AG09309 (cell line): ENCODE data around the gene SHKBP1.
A peak's percentile ranks its signal among the peaks of the same experiment; 100 is the strongest.

ENCODE experiments used
- DNase-seq: peaks from one replicate; pipeline ENCODE4 v3.0.0-alpha.2; 2010; ENCODE audit warnings: low read depth
- H3K4me3 ChIP-seq: 2 replicates; pipeline ENCODE4 v1.5.1; 2011; ENCODE audit warnings: mild to moderate bottlenecking, low read depth, low read length, moderate library complexity; ENCODE audit not compliant: control insufficient read depth
- TF ChIP-seq, protein P1 (sequence below): IDR thresholded peaks from 2 replicates; pipeline ENCODE4 v1.5.1; 2011; ENCODE audit warnings: mild to moderate bottlenecking, low read depth, low read length, inconsistent platforms; ENCODE audit not compliant: insufficient read depth, control insufficient read depth; ENCODE audit errors: missing control alignments

The SHKBP1 gene, protein sequence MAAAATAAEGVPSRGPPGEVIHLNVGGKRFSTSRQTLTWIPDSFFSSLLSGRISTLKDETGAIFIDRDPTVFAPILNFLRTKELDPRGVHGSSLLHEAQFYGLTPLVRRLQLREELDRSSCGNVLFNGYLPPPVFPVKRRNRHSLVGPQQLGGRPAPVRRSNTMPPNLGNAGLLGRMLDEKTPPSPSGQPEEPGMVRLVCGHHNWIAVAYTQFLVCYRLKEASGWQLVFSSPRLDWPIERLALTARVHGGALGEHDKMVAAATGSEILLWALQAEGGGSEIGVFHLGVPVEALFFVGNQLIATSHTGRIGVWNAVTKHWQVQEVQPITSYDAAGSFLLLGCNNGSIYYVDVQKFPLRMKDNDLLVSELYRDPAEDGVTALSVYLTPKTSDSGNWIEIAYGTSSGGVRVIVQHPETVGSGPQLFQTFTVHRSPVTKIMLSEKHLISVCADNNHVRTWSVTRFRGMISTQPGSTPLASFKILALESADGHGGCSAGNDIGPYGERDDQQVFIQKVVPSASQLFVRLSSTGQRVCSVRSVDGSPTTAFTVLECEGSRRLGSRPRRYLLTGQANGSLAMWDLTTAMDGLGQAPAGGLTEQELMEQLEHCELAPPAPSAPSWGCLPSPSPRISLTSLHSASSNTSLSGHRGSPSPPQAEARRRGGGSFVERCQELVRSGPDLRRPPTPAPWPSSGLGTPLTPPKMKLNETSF

DNA sequence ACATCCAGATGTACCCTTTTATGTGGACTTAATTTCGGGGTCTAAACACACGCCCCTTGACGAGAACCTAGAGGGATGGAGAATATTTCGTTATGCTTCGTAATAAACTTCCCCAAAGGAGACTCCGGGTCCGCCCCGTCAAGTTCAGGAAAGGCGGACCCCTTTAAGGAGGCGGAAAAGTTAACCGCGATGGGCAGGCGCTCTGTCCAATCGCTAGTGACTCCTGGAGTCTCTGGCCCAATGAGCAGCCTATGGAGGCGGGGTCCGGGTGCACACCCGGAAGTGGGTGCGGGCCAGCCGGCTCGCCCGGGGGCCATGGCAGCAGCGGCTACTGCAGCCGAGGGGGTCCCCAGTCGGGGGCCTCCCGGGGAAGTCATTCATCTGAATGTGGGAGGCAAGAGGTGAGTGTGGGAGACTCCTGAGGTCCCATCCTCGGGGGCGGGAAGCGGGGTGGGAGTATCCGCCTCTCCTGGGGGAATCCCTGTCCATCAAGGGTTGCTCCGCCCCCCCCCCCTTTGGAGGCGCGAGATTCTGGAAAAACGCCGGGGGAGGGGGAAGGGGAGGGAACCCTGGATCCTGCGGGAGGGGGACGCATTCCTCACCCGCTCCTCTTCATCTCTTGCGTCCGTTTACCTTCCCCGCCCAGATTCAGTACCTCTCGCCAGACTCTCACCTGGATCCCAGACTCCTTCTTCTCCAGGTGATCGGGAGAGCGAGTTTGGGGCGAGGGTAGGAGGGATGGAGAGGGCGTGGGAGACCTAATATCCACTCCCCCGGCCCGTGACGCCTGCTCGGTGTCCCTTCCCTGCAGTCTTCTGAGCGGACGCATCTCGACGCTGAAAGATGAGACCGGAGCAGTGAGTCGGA lies at the start of gene SHKBP1:
SHKBP1 (plus strand) TSS at position 289 of the 867 bp plus-strand sequence; CDS start at position 316, 27 bp downstream.
- DNase-seq = peak; percentile 75
- TF ChIP-seq, protein P1, sequence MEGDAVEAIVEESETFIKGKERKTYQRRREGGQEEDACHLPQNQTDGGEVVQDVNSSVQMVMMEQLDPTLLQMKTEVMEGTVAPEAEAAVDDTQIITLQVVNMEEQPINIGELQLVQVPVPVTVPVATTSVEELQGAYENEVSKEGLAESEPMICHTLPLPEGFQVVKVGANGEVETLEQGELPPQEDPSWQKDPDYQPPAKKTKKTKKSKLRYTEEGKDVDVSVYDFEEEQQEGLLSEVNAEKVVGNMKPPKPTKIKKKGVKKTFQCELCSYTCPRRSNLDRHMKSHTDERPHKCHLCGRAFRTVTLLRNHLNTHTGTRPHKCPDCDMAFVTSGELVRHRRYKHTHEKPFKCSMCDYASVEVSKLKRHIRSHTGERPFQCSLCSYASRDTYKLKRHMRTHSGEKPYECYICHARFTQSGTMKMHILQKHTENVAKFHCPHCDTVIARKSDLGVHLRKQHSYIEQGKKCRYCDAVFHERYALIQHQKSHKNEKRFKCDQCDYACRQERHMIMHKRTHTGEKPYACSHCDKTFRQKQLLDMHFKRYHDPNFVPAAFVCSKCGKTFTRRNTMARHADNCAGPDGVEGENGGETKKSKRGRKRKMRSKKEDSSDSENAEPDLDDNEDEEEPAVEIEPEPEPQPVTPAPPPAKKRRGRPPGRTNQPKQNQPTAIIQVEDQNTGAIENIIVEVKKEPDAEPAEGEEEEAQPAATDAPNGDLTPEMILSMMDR = no peak
- peak within 1 kb of the TSS; percentile 89 for H3K4me3 ChIP-seq

DNA sequence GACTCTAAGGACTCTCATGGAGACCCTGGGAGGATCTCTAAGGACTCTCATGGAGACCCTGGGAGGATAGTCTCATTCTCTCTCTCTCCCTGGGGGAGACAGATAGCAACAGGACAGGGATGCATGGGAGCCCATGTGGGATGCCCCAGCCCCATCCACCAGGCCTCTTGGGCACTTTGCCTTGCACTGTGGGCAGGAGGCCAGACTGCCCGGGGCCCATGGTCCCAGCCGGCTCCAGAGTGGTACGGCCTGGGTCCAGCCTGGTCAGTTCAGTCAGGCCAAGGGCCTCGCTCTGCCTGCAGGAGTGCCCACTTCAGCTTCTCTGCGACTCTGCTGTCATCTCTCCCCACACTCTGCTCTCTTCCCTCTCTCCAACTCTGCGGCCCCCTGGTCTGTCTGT lies 48.6 kb upstream of the SHKBP1 start:
- DNase-seq = no peak
- no peak overlapping the region for H3K4me3 ChIP-seq
- TF ChIP-seq, protein P1 = no peak

DNA sequence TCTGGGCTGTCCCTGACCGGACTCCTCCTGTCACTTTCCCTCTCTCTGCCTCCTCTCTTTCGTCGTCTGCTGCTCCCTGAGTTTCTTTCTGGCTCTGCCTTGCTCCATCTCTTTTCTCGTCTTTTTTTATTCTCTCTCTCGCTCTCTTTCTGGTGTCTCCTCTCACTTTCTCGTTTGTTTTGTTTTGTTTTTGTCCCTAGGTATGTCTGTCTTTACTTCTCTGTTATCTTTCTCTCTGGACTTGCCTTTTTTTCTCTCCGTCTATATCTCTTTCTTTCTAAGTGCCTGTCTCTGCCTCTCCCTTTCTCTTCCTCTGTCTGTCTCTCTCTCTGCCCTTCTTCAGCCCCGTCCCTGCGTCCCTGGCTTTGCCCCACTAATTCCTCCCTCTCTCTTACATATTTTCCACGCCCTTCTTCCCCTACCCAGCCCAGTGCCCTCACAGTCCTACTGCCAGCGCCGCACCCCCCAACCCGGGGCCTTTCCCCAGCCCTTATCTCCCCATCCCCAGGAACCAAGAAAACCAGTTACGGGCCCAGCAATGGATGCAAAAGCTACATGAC lies 48.1 kb upstream of the SHKBP1 start:
- no peak overlapping the region for H3K4me3 ChIP-seq
- DNase-seq = no peak
- TF ChIP-seq, protein P1 = no peak

DNA sequence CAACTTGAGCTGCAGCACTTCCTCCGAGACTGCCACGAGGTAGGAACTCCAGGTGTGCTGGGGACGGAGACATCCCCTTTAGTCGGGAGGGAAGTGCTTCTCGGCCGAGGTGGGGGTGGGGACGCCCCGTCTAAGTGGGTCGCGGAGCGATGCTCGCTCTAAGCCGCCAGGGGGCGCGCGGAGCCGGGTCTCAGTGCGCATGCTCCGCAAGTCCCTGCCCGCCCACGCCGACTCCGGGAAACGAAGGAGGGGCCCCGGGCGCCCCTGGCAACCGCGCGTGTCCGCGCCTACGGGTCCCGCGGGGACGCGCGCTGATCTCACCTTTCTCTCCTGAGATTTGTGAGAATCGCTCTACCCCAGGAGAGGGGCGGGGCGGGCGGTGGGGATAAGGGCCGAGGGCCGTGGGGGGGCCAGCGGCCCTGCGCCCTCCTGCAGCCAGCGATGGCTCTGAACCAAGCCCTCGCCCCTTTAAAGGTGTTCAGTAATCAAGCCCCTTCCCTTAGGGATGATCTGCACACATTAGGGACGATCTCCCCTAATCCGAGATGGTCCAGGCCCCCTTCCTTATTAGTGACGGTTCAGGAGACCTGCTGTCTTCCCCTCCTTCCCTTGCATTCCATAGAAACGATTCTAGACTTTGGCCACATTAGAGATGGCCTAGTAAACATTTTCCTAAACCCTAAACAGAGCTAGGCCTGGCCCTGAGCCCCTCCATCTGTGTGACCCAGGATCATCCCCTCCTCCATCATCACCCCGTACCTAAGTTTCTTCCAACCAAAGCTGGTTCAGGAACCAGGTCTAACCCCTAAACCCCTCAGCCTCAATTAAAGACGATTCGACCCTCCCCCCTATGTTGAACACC lies 47.3 kb upstream of the SHKBP1 start:
- DNase-seq = no peak
- H3K4me3 ChIP-seq = peak overlapping the region; percentile 54
- TF ChIP-seq, protein P1 = peak; percentile 89

DNA sequence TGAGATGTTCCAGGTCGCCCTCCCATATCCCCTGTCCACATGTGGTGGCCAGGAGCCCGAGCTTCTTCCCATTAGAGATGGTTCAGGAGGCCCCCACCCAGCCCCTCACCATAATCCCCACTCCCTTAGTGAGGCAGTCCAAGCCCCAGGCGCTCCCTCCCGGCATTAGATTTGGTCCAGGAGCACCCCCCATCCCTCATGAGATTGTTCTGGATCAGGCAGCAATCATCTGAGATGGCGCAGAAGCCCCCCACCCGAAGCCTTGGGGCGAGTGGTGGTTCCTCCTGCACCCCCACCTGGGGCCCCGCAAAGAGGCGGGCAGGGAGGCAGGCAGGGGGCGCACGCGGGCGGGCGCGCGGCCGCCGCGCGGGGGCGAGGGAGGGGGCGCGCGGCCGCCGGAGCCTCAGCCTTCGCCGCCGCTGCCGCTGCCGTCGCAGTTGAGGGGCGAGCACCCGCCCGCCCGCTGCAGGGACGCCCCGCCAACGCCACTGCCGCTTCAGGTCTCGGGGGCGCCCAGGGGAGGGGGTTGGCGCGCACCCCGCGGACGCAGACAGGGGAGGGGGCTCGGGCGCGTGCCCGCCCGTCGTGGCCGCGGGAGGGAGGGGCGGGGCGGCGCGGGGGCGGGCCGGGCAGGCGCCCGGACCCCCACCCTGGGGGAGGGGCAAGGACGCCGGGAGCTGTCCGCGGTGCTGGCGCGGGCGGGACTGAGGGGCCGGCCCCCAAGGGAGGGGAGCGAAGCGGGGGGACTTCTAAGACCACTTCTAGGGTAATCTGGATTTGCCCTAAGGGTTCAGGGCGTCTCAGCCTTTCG lies 46.4 kb upstream of the SHKBP1 start:
- no peak for DNase-seq
- no peak overlapping the region for H3K4me3 ChIP-seq
- TF ChIP-seq, protein P1 = peak; percentile 27
